GM12878 (cell line): ENCODE measurements around the gene DST. TPM values are rescaled to one million over a fixed set of nuclear protein-coding genes. Genes with fewer than 3 reads are reported as not detected.

Source experiments
- BCLAF1 ChIP-seq: fragments of 450-650 bp; IDR thresholded peaks from 2 replicates; pipeline ENCODE4 v1.6.1; 2017; ENCODE audit warnings: antibody characterized with exemption, mild to moderate bottlenecking, moderate library complexity
- ESRRA ChIP-seq: IDR thresholded peaks from 2 replicates; pipeline ENCODE4 v1.6.1; 2012; ENCODE audit warnings: mild to moderate bottlenecking, low read length, improper control_type of control experiment
- JUND ChIP-seq: IDR thresholded peaks from 2 replicates; pipeline ENCODE4 v1.6.1; 2012; ENCODE audit warnings: low read depth, mild to moderate bottlenecking, low read length, improper control_type of control experiment, moderate library complexity
- KLF5 ChIP-seq: fragments of 450-650 bp; IDR thresholded peaks from 2 replicates; pipeline ENCODE4 v1.6.1; 2014; ENCODE audit warnings: mild to moderate bottlenecking; ENCODE audit not compliant: partially characterized antibody
- MEF2A ChIP-seq: IDR thresholded peaks from 2 replicates; pipeline ENCODE4 v1.6.1; 2011; ENCODE audit warnings: low read depth, mild to moderate bottlenecking, low read length, moderate library complexity; ENCODE audit not compliant: insufficient read depth
- NFIC ChIP-seq: IDR thresholded peaks from 2 replicates; pipeline ENCODE4 v1.6.1; 2012; ENCODE audit warnings: low read depth, mild to moderate bottlenecking, inconsistent platforms, low read length, moderate library complexity
- ZBED1 ChIP-seq: IDR thresholded peaks from 2 replicates; pipeline ENCODE4 v1.6.1; 2016; ENCODE audit warnings: borderline replicate concordance
- ZNF207 ChIP-seq: fragments of 450-650 bp; IDR thresholded peaks from 2 replicates; pipeline ENCODE4 v1.6.1; 2014; ENCODE audit warnings: antibody characterized with exemption, mild to moderate bottlenecking, borderline replicate concordance
- polyA plus RNA-seq, 11 experiments: library from polyadenylated mRNA; depleted of rRNA in 4 of 11; unstranded in 6 of 11; stranded (reverse) in 5 of 11; fragments of >200 nt; fragmentation: Nextera tagmentation in 4 of 11; fragmentation: Illumina TruSeq in 1 of 11; extraction: Ambion mirVana in 4 of 11; extraction: Trizol in 1 of 11; gene quantifications; 1 replicate in 1 of 11; 2 replicates in 10 of 11; pipeline versions ENCODE4 v1.2.1 to v1.2.3, GENCODE V29; 2011 to 2016; ENCODE audit warnings: inconsistent platforms in 2 of 11, missing spikeins in 2 of 11, low read depth in 1 of 11
- total RNA-seq, 4 experiments: library from RNA; depleted of rRNA in 3 of 4; stranded (reverse); fragments of >200 nt in 3 of 4; fragmentation: Illumina TruSeq in 1 of 4; extraction: Trizol in 1 of 4; gene quantifications; 2 replicates each; pipeline versions ENCODE4 v1.2.1 to v1.2.3, GENCODE V29; 2013 to 2021
- TF ChIP-seq, protein P1 (sequence below): fragments of 450-650 bp; IDR thresholded peaks from 2 replicates; pipeline ENCODE4 v1.6.1; 2016; ENCODE audit warnings: mild to moderate bottlenecking

Gene DST
- total and polyA plus RNA-seq, 10 of the 15 experiments (the other 5 are each of a cell fraction or from before 2014, with no cell fraction given) = 32.1 to 156 (median 75.0) TPM

DNA sequence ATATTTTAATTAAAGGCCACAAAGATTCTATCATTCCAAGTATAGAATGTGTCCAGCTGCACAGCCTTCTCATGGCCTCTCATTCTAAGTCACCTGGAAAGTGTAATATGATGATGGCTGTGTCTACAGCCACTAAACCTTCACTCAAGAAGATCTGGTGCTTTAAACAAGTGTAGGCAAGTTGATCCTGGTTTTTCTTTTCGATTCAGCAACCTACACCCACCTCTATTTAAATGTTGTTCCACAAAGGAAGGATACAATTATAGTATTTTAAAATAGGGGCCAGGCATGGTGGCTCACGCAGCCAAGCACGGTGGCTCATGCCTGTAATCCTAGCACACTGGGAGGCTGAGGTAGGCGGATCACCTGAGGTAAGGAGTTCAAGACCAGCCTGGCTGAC, 25.5 kb upstream of the DST start (continued):
- TF ChIP-seq BCLAF1 = no peak
- no peak for TF ChIP-seq NFIC
- TF ChIP-seq, protein P1, sequence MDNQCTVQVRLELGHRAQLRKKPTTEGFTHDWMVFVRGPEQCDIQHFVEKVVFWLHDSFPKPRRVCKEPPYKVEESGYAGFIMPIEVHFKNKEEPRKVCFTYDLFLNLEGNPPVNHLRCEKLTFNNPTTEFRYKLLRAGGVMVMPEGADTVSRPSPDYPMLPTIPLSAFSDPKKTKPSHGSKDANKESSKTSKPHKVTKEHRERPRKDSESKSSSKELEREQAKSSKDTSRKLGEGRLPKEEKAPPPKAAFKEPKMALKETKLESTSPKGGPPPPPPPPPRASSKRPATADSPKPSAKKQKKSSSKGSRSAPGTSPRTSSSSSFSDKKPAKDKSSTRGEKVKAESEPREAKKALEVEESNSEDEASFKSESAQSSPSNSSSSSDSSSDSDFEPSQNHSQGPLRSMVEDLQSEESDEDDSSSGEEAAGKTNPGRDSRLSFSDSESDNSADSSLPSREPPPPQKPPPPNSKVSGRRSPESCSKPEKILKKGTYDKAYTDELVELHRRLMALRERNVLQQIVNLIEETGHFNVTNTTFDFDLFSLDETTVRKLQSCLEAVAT = no peak
- TF ChIP-seq ESRRA = no peak
- TF ChIP-seq MEF2A = no peak
- no peak for TF ChIP-seq ZBED1
- TF ChIP-seq ZNF207 = no peak
- no peak for TF ChIP-seq JUND
- no peak for TF ChIP-seq KLF5
